DOHH2 (cell line): ENCODE data around the gene IQGAP3.

Experiments used
- H3F3A ChIP-seq: fragments of 200-600 bp; sonication (generic), shearing (Covaris generic); 2 replicates; pipeline ENCODE4 v1.6.0; 2016; ENCODE audit warnings: antibody characterized with exemption, mild to moderate bottlenecking; ENCODE audit not compliant: control insufficient read depth, insufficient read depth
- H3K27ac ChIP-seq: fragments of 200-600 bp; sonication (generic); 2 replicates; pipeline ENCODE4 v1.5.1; 2014; ENCODE audit warnings: low read depth, mild to moderate bottlenecking, low read length, moderate library complexity
- H3K27me3 ChIP-seq: fragments of 200-600 bp; sonication (generic); 2 replicates; pipeline ENCODE4 v1.6.1; 2014; ENCODE audit warnings: mild to moderate bottlenecking, low read length, mixed read lengths; ENCODE audit not compliant: control insufficient read depth
- H3K36me3 ChIP-seq: fragments of 200-600 bp; sonication (generic); 2 replicates; pipeline ENCODE4 v1.6.1; 2014; ENCODE audit warnings: mild to moderate bottlenecking, low read length, moderate library complexity, mixed read lengths; ENCODE audit not compliant: control insufficient read depth
- H3K4me1 ChIP-seq: fragments of 200-600 bp; sonication (generic); 2 replicates; pipeline ENCODE4 v1.6.1; 2014; ENCODE audit warnings: mild to moderate bottlenecking, low read length, mixed read lengths; ENCODE audit not compliant: control insufficient read depth
- H3K4me2 ChIP-seq: fragments of 200-600 bp; sonication (generic); 2 replicates; pipeline ENCODE4 v1.6.0; 2014; ENCODE audit warnings: mild to moderate bottlenecking, low read length, moderate library complexity
- H3K4me3 ChIP-seq: fragments of 200-600 bp; sonication (generic); 2 replicates; pipeline ENCODE4 v1.5.1; 2014; ENCODE audit warnings: mild to moderate bottlenecking, low read length, mixed read lengths
- H3K79me2 ChIP-seq: fragments of 200-600 bp; sonication (generic); 2 replicates; pipeline ENCODE4 v1.6.1; 2014; ENCODE audit warnings: mild to moderate bottlenecking, low read length, mixed read lengths; ENCODE audit not compliant: control insufficient read depth
- H3K9me2 ChIP-seq: fragments of 200-600 bp; sonication (generic); replicated peaks from 2 replicates; pipeline ENCODE4 v1.6.1; 2014; ENCODE audit warnings: mild to moderate bottlenecking, low read length, mixed read lengths; ENCODE audit not compliant: control insufficient read depth
- H3K9me3 ChIP-seq: fragments of 200-600 bp; sonication (generic); 2 replicates; pipeline ENCODE4 v1.6.1; 2014; ENCODE audit warnings: antibody characterized with exemption, low read length, mixed read lengths; ENCODE audit not compliant: control insufficient read depth, insufficient read depth
- H4K20me1 ChIP-seq: fragments of 200-600 bp; sonication (generic); 2 replicates; pipeline ENCODE4 v1.6.0; 2014; ENCODE audit warnings: low read depth, mild to moderate bottlenecking, antibody characterized with exemption, low read length, moderate library complexity; ENCODE audit not compliant: control insufficient read depth, insufficient read depth
- EZH2phosphoT487 ChIP-seq: fragments of 200-600 bp; sonication (generic); IDR thresholded peaks from 2 replicates; pipeline ENCODE4 v1.6.1; 2017; ENCODE audit warnings: borderline replicate concordance, mild to moderate bottlenecking, antibody characterized with exemption, low read length, moderate library complexity, mixed read lengths
- TF ChIP-seq, protein P1 (sequence below): fragments of 200-600 bp; sonication (generic); IDR thresholded peaks from one replicate; pipeline ENCODE4 v1.5.1; 2014; ENCODE audit warnings: antibody characterized with exemption, mild to moderate bottlenecking, low read depth, low read length; ENCODE audit not compliant: poor library complexity, severe bottlenecking

Gene IQGAP3

DNA sequence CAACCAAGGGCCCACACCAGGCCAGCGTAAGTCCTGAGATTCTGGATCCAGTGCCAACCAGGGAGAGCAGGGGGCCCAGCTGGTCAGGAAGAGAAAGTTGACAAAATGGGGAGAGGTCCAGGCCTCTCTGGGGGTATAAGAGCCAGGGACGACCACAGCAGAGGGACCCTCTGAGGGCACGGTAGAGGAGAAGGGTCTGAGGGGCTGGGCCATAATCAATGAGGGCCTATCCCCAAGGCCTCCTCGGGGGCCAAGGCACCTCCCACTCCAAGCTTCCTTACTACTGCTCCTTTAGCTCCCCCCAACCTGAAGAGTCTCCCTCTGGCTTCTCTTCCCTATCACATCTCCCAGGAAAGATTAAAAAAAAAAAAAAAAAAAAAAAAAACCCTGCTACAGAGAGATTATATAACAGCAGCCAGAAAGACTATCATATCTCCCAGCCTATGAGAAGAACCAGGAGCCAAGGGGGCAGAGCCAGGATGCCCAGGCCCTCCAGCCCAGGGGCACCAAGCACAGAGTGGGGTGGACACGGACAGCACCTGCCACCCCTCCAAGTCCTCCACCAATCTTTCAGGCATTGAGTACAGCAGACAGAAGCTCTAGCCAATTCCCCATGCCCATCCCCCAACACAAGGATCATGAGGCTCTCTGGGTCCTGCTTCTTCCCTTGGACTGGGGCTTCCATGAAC lies 74.5 kb downstream of the IQGAP3 start:
- peak overlapping the region; percentile 97 for H3K27ac ChIP-seq
- H3K4me3 ChIP-seq = peak overlapping the region; percentile 87
- H3K4me1 ChIP-seq = peaks cover 76% of the 10 kb centered on the region

GRCh38 chr1:156497078-156497742 lies 75.2 kb downstream of the IQGAP3 start:
- H3K36me3 ChIP-seq = peaks cover 77% of the 10 kb centered on the region
- H3F3A ChIP-seq = peaks cover 23% of the 10 kb centered on the region
- H3K27me3 ChIP-seq = no peaks in the 10 kb centered on the region
- H3K27ac ChIP-seq = peak overlapping the region; percentile 97
- no peak for TF ChIP-seq EZH2phosphoT487
- TF ChIP-seq, protein P1, sequence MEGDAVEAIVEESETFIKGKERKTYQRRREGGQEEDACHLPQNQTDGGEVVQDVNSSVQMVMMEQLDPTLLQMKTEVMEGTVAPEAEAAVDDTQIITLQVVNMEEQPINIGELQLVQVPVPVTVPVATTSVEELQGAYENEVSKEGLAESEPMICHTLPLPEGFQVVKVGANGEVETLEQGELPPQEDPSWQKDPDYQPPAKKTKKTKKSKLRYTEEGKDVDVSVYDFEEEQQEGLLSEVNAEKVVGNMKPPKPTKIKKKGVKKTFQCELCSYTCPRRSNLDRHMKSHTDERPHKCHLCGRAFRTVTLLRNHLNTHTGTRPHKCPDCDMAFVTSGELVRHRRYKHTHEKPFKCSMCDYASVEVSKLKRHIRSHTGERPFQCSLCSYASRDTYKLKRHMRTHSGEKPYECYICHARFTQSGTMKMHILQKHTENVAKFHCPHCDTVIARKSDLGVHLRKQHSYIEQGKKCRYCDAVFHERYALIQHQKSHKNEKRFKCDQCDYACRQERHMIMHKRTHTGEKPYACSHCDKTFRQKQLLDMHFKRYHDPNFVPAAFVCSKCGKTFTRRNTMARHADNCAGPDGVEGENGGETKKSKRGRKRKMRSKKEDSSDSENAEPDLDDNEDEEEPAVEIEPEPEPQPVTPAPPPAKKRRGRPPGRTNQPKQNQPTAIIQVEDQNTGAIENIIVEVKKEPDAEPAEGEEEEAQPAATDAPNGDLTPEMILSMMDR = no peak
- H3K79me2 ChIP-seq = peaks cover 84% of the 10 kb centered on the region
- H3K9me3 ChIP-seq = no peaks in the 10 kb centered on the region
- H3K9me2 ChIP-seq = no peaks in the 10 kb centered on the region
- H3K4me1 ChIP-seq = peaks cover 76% of the 10 kb centered on the region
- H3K4me3 ChIP-seq = peak overlapping the region; percentile 87
- peak overlapping the region; percentile 94 for H3K4me2 ChIP-seq
- 0 out of 2 replicates have a peak, but pooled peaks cover 4% of the 10 kb centered on the region for H4K20me1 ChIP-seq

More for the DNA sequence above, 74.5 kb downstream of the IQGAP3 start:
- Histone ChIP-seq H4K20me1 (0 out of 2 replicates have a peak, but pooled peaks cover 4% of the 10 kb centered on the region), H3K9me2 (no peaks in the 10 kb centered on the region), H3K27me3 (no peaks in the 10 kb centered on the region), H3K9me3 (no peaks in the 10 kb centered on the region), H3F3A (peaks cover 18% of the 10 kb centered on the region), H3K36me3 (peaks cover 78% of the 10 kb centered on the region), H3K79me2 (peaks cover 86% of the 10 kb centered on the region), H3K4me2 (peak overlapping the region; percentile 94)
- TF ChIP-seq EZH2phosphoT487 = no peak
- TF ChIP-seq, protein P1 = no peak

DNA sequence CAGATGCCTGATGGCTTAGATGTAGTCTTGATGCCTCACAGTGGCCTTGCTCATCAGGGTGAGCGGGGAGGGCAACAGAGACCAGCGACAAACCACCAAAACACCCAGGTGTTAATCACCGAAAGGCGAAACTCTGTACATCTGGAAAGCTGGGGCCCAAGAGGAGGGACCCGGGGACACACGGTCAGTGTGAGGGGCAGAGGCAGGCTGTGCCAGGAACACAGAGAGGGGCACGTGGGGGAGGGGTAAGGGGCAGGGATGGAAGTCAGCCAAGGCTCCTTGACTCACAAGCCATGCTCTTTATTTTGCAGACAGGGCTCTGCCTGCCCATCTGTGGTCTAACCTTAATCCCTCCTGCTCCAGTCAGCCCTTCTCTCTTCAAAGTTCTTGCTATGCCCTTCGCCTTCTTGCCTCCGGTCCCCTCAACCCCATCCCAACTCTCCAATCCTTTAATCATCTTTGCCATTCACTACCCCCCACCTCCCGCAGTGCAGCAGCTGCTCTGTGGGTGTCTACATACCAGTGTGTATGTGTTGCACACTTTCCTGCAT lies 76.1 kb downstream of the IQGAP3 start:
- Histone ChIP-seq H4K20me1 (0 out of 2 replicates have a peak, but pooled peaks cover 4% of the 10 kb centered on the region), H3K4me2 (peak overlapping the region; percentile 94), H3K4me1 (peaks cover 77% of the 10 kb centered on the region)

More for the DNA sequence above, 76.1 kb downstream of the IQGAP3 start:
- peaks cover 84% of the 10 kb centered on the region for H3K36me3 ChIP-seq
- peaks cover 25% of the 10 kb centered on the region for H3F3A ChIP-seq
- H3K4me3 ChIP-seq = peak overlapping the region; percentile 87
- H3K27me3 ChIP-seq = no peaks in the 10 kb centered on the region
- H3K27ac ChIP-seq = peak overlapping the region; percentile 97
- H3K79me2 ChIP-seq = peaks cover 90% of the 10 kb centered on the region
- no peaks in the 10 kb centered on the region for H3K9me3 ChIP-seq
- TF ChIP-seq, protein P1 = no peak
- no peak for TF ChIP-seq EZH2phosphoT487
- no peaks in the 10 kb centered on the region for H3K9me2 ChIP-seq
